A673 (cell line): ENCODE results near the gene PIGS.

ENCODE experiments used
- EZH2 ChIP-seq: fragments of 200-600 bp; sonication (generic); IDR thresholded peaks from 2 replicates; pipeline ENCODE4 v1.6.1; 2017; ENCODE audit warnings: borderline replicate concordance, low read depth, mild to moderate bottlenecking, mixed read lengths, antibody characterized with exemption, low read length; ENCODE audit not compliant: poor library complexity, severe bottlenecking
- TF ChIP-seq, protein P1 (sequence below): fragments of 300-800, 200-600 bp; sonication (generic); conservative IDR thresholded peaks from 2 replicates; pipeline ENCODE4 v1.5.1; 2017; ENCODE audit warnings: low read depth, mild to moderate bottlenecking, antibody characterized with exemption, low read length, moderate library complexity, mixed read lengths

DNA sequence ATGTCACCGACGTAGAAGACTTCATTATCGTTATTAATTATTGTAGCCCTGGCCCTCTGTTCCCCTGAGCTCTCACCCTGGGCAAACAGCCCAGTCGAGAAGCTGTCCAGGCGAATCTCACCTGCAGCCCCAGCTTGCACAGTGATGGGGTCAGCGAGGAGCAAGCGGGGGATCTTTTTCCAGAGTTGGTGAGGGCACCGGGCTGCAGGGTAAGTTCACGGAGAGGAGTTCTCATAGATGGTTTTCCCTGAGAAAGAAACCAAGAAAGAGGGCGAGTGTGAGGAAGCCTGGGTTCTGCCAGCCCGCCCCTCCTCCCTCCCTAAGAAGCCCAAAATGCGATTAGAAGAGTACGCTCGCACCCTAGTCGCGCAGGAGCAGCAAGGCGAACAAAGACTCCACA lies 27.1 kb upstream of the PIGS start:
- TF ChIP-seq, protein P1, sequence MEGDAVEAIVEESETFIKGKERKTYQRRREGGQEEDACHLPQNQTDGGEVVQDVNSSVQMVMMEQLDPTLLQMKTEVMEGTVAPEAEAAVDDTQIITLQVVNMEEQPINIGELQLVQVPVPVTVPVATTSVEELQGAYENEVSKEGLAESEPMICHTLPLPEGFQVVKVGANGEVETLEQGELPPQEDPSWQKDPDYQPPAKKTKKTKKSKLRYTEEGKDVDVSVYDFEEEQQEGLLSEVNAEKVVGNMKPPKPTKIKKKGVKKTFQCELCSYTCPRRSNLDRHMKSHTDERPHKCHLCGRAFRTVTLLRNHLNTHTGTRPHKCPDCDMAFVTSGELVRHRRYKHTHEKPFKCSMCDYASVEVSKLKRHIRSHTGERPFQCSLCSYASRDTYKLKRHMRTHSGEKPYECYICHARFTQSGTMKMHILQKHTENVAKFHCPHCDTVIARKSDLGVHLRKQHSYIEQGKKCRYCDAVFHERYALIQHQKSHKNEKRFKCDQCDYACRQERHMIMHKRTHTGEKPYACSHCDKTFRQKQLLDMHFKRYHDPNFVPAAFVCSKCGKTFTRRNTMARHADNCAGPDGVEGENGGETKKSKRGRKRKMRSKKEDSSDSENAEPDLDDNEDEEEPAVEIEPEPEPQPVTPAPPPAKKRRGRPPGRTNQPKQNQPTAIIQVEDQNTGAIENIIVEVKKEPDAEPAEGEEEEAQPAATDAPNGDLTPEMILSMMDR: no peak
- no peak for TF ChIP-seq EZH2
